Heart left ventricle (tissue), 16 donors: Measurements from ENCODE around the gene RNF7. TPM values are rescaled to one million over a fixed set of nuclear protein-coding genes. Genes with fewer than 3 reads are reported as not detected.
"Not testable (repeated sequence)": the region's sequence is repeated elsewhere in the genome, so short reads cannot be mapped to it uniquely, and the experiment has no call there.

Source experiments
- ATAC-seq, 4 donors: fragments of 200-7000 bp; cut with Tn5 transposase; one replicate each; pipeline ENCODE4 v1.9.1; 2020 to 2022; ENCODE audit warnings: moderate library complexity in 4 of 4, mild to moderate bottlenecking in 3 of 4, moderate number of reproducible peaks in 1 of 4
- DNase-seq, 5 donors: peaks; one replicate each; pipeline ENCODE4 v3.0.0-alpha.2; 2020
- H3K27ac ChIP-seq, 12 donors: fragments of 200-600 bp; sonication (generic) in 4 of 12; one replicate each; pipeline versions ENCODE4 v1.5.0 to v1.8.0; 2016 to 2022; ENCODE audit warnings: mild to moderate bottlenecking in 2 of 12
- H3K27me3 ChIP-seq, 9 donors: fragments of 200-600 bp; sonication (generic) in 2 of 9; one replicate each; pipeline versions ENCODE4 v1.5.1 to v1.8.0; 2016 to 2022; ENCODE audit warnings: mild to moderate bottlenecking in 3 of 9
- H3K36me3 ChIP-seq, 9 donors: fragments of 200-600 bp; sonication (generic) in 2 of 9; one replicate each; pipeline versions ENCODE4 v1.5.0 to v1.8.0; 2018 to 2022; ENCODE audit warnings: mild to moderate bottlenecking in 2 of 9
- H3K4me1 ChIP-seq, 12 donors: fragments of 200-600 bp; sonication (generic) in 4 of 12; one replicate each; pipeline versions ENCODE4 v1.5.0 to v1.8.0; 2016 to 2022; ENCODE audit warnings: mild to moderate bottlenecking in 3 of 12
- H3K4me3 ChIP-seq, 12 donors: fragments of 200-600 bp; sonication (generic) in 4 of 12; one replicate each; pipeline versions ENCODE4 v1.5.0 to v1.8.0; 2017 to 2022; ENCODE audit warnings: mild to moderate bottlenecking in 9 of 12, moderate library complexity in 4 of 12
- H3K9me3 ChIP-seq, 12 donors: fragments of 200-600 bp; sonication (generic) in 4 of 12; one replicate each; pipeline versions ENCODE4 v1.5.0 to v1.8.0; 2016 to 2022; ENCODE audit warnings: mild to moderate bottlenecking in 1 of 12
- CTCF ChIP-seq, 12 donors: fragments of 200-600 bp; sonication (generic) in 4 of 12; IDR thresholded peaks; one replicate each; pipeline versions ENCODE4 v1.5.0 to v1.8.0; 2018 to 2022; ENCODE audit warnings: antibody characterized with exemption in 12 of 12, mild to moderate bottlenecking in 5 of 12
- POLR2A ChIP-seq, 2 donors: fragments of 450-650 bp; IDR thresholded peaks; one replicate each; pipeline ENCODE4 v1.6.1; 2017; ENCODE audit warnings: antibody characterized with exemption in 2 of 2, mild to moderate bottlenecking in 2 of 2, moderate library complexity in 2 of 2
- WGBS, 4 donors: extraction: QIAGEN DNeasy Blood & Tissue Kit in 2 of 4; methylation state at CpG; one replicate each; pipeline versions ENCODE4 v1.1.5 to v1.1.7; 2013 to 2018; 5-methylcytosine and 5-hydroxymethylcytosine counted together
- intact Hi-C, 10 donors: fragments of 100-400 bp; cut with DNase I; formaldehyde crosslinking; loops; one replicate each; pipeline versions ENCODE4 v1.11.1 to v1.14.2; 2022
- polyA plus RNA-seq, 2 donors: library from polyadenylated mRNA; stranded (reverse); fragments of 200-250 nt; gene quantifications; one replicate each; pipeline ENCODE4 v1.2.3, GENCODE V29; 2013
- total RNA-seq, 9 donors: library from RNA; depleted of rRNA in 2 of 9; stranded (reverse); fragments of >200 nt in 2 of 9; fragmentation: NEBNext Ultra II Directional in 3 of 9; extraction: Animal tissue kit (Norgen Biotek cat#: 25700) in 3 of 9; gene quantifications; one replicate each; pipeline versions ENCODE4 v1.1.0 to v1.2.4, GENCODE V29; 2016 to 2023
- donor health status: ischemic (EF 13 %, LVEDD 7.1; RV severe dilation, severe dysfunction).
- donor health status: healthy with polysubstance abuse.
- donor health status: DM: no; HTN: yes; CAD: no.
- donor health status: DM: no; HTN: no; CAD: no.
- donor health status: ischemic (EF 25% LVEDD 6.9; RV normal size, moderate dysfunction).
- donor health status: ischemic (EF 25% LVEDD 5.7; RV mildly dilated, moderate dysfunction).
- donor health status: healthy.
- donor health status: DM: yes; HTN: yes; CAD: no.
- donor health status: ischemic (EF 35%, LVEDD 5.7; RV mildly dilated, moderate dysfunction).
- donor health status: nonischemic (EF 11% LVEDD 7.7; RV severe dilation, severe dysfunction).
- donor health status: DM: yes; HTN: yes; CAD: no.
- donor health status: PGD.
- donor health status: ischemic (EF 29% LVEDD 5.4; RV normal size, mild dysfunction).
- donor health status: nonischemic (EF 23%, LVEDD 6.1; RV moderate dilation, normal function).

RNF7 gene
- total and polyA plus RNA-seq, 11 donors, result 73.0 to 197 (median 84.4) TPM

DNA sequence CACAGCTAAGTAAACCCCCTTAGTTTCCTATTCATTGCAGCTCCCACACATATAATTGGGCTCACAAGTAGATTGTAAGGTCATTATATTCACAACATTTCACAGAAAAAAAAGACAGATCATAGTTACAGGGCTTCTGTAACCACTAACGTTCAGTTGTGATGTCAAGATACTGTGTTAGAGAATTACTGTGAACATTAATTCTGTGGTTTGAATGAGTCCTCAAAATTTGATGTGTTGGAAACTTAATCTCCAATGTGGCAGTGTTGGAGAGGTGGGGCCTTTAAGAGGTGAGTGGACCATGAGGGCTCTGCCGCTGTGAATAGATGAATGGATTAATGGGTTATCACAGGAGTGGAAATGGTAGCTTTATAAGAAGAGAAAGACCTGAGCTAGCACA lies 46.4 kb downstream of the RNF7 start:
- DNase-seq, result no peak
- intact Hi-C loops, result loop anchor here in 1 of 10 donors (10.0 kb wide), 1 partner anchor 130 kb away; no protein-coding TSS in a partner anchor

DNA sequence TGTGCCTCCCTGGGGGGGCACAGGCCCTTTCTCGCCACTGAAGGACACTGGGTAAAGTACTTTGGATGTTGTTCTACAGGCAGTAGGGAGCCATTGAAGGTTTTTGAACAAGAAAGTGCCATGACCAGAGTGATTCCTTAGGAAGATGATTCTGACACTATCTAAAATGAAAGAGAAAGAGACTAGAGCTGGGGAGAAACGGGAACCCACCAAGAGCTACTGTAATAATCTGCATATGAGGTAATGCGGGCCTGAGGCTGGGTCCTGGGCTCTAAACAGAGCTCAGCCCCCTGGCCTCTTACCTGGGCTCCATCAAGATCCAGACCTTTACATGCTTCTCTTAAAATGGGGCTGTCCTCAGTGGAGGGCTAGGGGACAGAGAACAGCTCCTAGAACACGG lies 50.1 kb downstream of the RNF7 start:
- no peak for DNase-seq
- Histone ChIP-seq H3K4me1 (no peaks in the 10 kb centered on the region), H3K9me3 (no peaks in the 10 kb centered on the region), H3K36me3 (no peaks in the 10 kb centered on the region), H3K27me3 (no peaks in the 10 kb centered on the region), H3K27ac (no peak overlapping the region), H3K4me3 (no peak overlapping the region)
- no peak for ATAC-seq
- WGBS, 4 donors, result 92 to 96% (median 93%) methylated on average over 4 of the region's 4 CpGs
- TF ChIP-seq POLR2A (IDR thresholded peaks at IDR 0.05) (no peak), CTCF (IDR thresholded peaks at IDR 0.05) (no peak)
- intact Hi-C loops, result loop anchor here in 1 of 10 donors (10.0 kb wide), 1 partner anchor 127 kb away; no protein-coding TSS in a partner anchor

More for the DNA sequence above, 46.4 kb downstream of the RNF7 start:
- TF ChIP-seq CTCF (IDR thresholded peaks at IDR 0.05) (no peak), POLR2A (IDR thresholded peaks at IDR 0.05) (no peak)
- Histone ChIP-seq H3K4me1 (no peaks in the 10 kb centered on the region), H3K27me3 (no peaks in the 10 kb centered on the region), H3K9me3 (no peaks in the 10 kb centered on the region), H3K4me3 (no peak overlapping the region), H3K27ac (no peak overlapping the region), H3K36me3 (no peaks in the 10 kb centered on the region)
- ATAC-seq, result no peak
- WGBS, 4 donors, result 56 to 86% (median 83%) methylated on average over 2 of the region's 2 CpGs

DNA sequence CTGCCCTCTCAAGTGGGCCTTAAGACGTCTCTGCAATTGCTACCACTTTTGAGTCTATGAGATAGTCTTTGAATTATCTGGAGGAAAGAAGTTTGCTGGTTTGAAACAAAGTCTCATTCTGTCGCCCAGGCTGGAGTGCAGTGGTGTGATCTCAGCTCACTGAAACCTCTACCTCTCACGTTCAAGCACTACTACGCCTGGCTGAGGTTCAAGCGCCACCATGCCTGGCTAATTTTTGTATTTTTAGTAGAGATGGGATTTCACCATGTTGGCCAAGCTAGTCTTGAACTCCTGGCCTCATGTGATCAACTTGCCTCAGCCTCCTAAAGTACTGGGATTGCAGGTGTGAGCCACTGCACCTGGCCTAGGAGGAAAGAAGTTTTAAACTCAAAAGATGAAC lies 50.7 kb downstream of the RNF7 start:
- H3K27me3 ChIP-seq, ATAC-seq, H3K4me1 ChIP-seq, H3K9me3 ChIP-seq, H3K27ac ChIP-seq, H3K36me3 ChIP-seq, DNase-seq, H3K4me3 ChIP-seq: not testable (repeated sequence)
- 85 to 92% (median 87%) methylated on average over 5 of the region's 5 CpGs for WGBS, 4 donors
- intact Hi-C loops, result loop anchor here in 1 of 10 donors (10.0 kb wide), 1 partner anchor 126 kb away; no protein-coding TSS in a partner anchor

GRCh38 chr3:141789281-141789680 lies 51.2 kb downstream of the RNF7 start:
- ATAC-seq, result no peak
- TF ChIP-seq CTCF (IDR thresholded peaks at IDR 0.05) (no peak), POLR2A (IDR thresholded peaks at IDR 0.05) (no peak)
- no peaks in the 10 kb centered on the region for H3K27me3 ChIP-seq
- DNase-seq, result no peak
- peaks cover 0 to 3% (median 0%) of the 10 kb centered on the region in 12 donors for H3K4me1 ChIP-seq
- H3K27ac ChIP-seq, result no peak overlapping the region
- intact Hi-C loops, result loop anchor here in 1 of 10 donors (10.0 kb wide), 1 partner anchor 126 kb away; no protein-coding TSS in a partner anchor
- no peaks in the 10 kb centered on the region for H3K9me3 ChIP-seq
- no peaks in the 10 kb centered on the region for H3K36me3 ChIP-seq
- H3K4me3 ChIP-seq, result no peak overlapping the region
- WGBS, 4 donors, result 85 to 90% (median 90%) methylated on average over 7 of the region's 7 CpGs

- DNase-seq (no peak), ATAC-seq (no peak)
- Histone ChIP-seq H3K27me3 (no peaks in the 10 kb centered on the region), H3K4me3 (no peak overlapping the region), H3K4me1 (peaks cover 0 to 4% (median 0%) of the 10 kb centered on the region in 12 donors), H3K27ac (no peak overlapping the region), H3K36me3 (no peaks in the 10 kb centered on the region), H3K9me3 (no peaks in the 10 kb centered on the region)
- TF ChIP-seq POLR2A (IDR thresholded peaks at IDR 0.05), result no peak
- no peak for TF ChIP-seq CTCF (IDR thresholded peaks at IDR 0.05)
- intact Hi-C loops, result loop anchor here in 1 of 10 donors (10.0 kb wide), 1 partner anchor 75 kb away; no protein-coding TSS in a partner anchor
- WGBS, 4 donors, result 91 to 96% (median 94%) methylated on average over 4 of the region's 4 CpGs
Measured at GRCh38 chr3:141790171-141790570, 52.1 kb downstream of the RNF7 start.
